GM18519 (cell line): ENCODE measurements around the gene FUCA1.
"Not testable (repeated sequence)": the region's sequence is repeated elsewhere in the genome, so short reads cannot be mapped to it uniquely, and the experiment has no call there.

ENCODE experiments used
- ATAC-seq: cut with Tn5 transposase; IDR thresholded peaks from one replicate; pipeline ENCODE4 v1.9.1; 2021; ENCODE audit warnings: mild to moderate bottlenecking, moderate library complexity; ENCODE audit not compliant: unreplicated experiment, low FRiP score

FUCA1 gene

GRCh38 chr1:23845163-23845562, 22.9 kb downstream of the FUCA1 start:
- ATAC-seq: no peak

GRCh38 chr1:23843644-23844043, 24.4 kb downstream of the FUCA1 start:
- no peak for ATAC-seq

- no peak for ATAC-seq
Measured at GRCh38 chr1:23838401-23838866, 29.7 kb downstream of the FUCA1 start.

GRCh38 chr1:23837908-23838307, 30.2 kb downstream of the FUCA1 start:
- ATAC-seq: no peak

GRCh38 chr1:23836037-23836436, 32.1 kb downstream of the FUCA1 start:
- ATAC-seq: no peak

GRCh38 chr1:23834156-23834555, 33.9 kb downstream of the FUCA1 start:
- not testable (repeated sequence) for ATAC-seq

GRCh38 chr1:23827717-23828116, 40.4 kb downstream of the FUCA1 start:
- ATAC-seq: no peak

GRCh38 chr1:23826590-23826989, 41.5 kb downstream of the FUCA1 start:
- not testable (repeated sequence) for ATAC-seq

GRCh38 chr1:23825762-23826522, 42.1 kb downstream of the FUCA1 start:
- ATAC-seq: no peak

GRCh38 chr1:23825076-23825761, 42.9 kb downstream of the FUCA1 start, which contains the start of gene HMGCL:
HMGCL (minus strand) TSS chr1:23825429; CDS start chr1:23825415, 14 bp downstream.
- peak; percentile 45 for ATAC-seq

GRCh38 chr1:23824711-23825075, 43.4 kb downstream of the FUCA1 start:
- ATAC-seq: no peak

- no peak for ATAC-seq
Measured at GRCh38 chr1:23823767-23824166, 44.3 kb downstream of the FUCA1 start.

GRCh38 chr1:23817633-23818032, 50.5 kb downstream of the FUCA1 start:
- ATAC-seq: no peak

GRCh38 chr1:23816906-23817305, 51.2 kb downstream of the FUCA1 start:
- ATAC-seq: no peak

- ATAC-seq: no peak
Measured at GRCh38 chr1:23816361-23816760, 51.7 kb downstream of the FUCA1 start.

GRCh38 chr1:23814016-23814415, 54.1 kb downstream of the FUCA1 start:
- no peak for ATAC-seq

- ATAC-seq: no peak
Measured at GRCh38 chr1:23810818-23811540, 57.1 kb downstream of the FUCA1 start.

- ATAC-seq: no peak
Measured at GRCh38 chr1:23809751-23810171, 58.3 kb downstream of the FUCA1 start.

- ATAC-seq: no peak
Measured at GRCh38 chr1:23807453-23807852, 60.6 kb downstream of the FUCA1 start.

GRCh38 chr1:23806280-23806679, 61.8 kb downstream of the FUCA1 start:
- no peak for ATAC-seq

GRCh38 chr1:23805025-23805424, 63.1 kb downstream of the FUCA1 start:
- no peak for ATAC-seq
